NCI-H2196 (cell line): Measurements from ENCODE around the gene LRFN2.

Experiments used
- DNase-seq: peaks from one replicate; lab custom pipeline; 2025; ENCODE audit not compliant: unreplicated experiment; lab: John Stamatoyannopoulos, UW

The LRFN2 gene

DNA sequence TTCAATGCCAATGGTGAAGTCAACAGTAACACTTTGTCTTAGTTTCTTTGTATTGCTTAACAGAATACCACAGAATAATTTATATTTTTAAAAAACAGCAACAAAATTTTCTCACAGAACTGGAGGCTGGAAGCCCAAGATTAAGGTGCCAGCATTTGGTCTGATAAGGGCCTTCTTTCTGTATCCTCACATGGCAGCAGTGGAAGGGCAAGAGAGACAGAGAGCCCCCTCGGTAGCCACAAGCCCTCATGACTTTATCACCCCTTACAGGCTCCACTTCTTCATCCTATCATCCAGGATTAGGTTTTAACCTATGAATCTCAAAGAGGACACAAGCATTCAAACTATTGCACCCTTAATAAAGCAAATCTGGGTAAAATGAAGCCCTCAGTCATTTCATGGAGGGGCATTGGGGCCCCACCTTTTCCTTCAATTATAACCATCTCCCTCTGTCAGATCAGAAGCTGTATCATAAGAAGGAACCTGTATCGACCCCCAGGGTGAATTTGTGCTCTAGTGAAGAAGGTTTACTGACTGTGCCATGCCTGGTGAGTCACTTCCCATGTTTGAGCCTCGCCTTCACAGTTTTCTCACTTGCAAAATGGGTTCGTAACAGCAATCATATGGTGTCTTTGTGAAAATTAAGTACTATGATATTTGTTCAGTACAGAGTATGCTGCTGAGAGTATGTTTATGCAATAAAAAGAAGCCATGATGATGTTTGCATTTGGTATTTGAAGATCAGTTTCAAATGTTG is 178.2 kb downstream of the LRFN2 start:
- no peak for DNase-seq

DNA sequence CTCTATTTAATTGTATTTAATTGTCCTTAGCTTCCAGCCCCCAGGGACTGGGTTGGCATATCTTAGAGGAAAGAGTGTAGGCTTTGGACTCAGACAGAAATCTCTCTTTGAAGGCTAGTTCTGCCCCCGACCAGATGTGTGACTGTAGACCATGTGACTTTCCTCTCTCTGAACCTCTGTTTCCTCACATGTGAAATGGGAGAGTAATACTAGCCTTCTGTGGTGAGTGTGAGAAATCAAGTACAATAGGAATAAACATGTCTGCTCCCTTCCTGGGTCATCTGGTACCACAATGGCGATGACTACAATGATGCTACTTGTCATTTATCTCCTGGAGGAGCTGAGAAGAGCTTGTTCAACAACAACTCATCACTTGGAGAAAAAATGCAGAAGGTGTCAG is 179.9 kb downstream of the LRFN2 start:
- no peak for DNase-seq

DNA sequence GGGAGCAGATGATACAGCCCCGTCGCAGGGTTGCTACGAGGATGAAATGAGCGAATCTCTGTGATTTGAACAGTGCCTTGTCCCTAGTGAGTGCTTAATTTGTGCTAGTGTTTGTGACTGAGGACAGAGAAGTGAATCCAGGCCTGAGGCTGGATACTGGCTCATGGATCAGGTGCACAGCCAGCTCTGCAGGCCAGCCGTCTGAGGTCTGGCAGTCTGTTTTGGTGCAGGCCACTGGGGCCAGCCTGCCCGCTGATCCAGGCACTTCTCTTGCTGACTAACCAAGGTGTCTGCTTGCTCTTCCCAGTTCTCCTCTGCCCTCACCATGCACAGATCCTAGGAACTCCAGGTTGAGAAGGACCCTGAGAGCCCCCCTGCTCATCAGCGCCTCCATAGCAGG is 181.0 kb downstream of the LRFN2 start:
- DNase-seq: no peak

DNA sequence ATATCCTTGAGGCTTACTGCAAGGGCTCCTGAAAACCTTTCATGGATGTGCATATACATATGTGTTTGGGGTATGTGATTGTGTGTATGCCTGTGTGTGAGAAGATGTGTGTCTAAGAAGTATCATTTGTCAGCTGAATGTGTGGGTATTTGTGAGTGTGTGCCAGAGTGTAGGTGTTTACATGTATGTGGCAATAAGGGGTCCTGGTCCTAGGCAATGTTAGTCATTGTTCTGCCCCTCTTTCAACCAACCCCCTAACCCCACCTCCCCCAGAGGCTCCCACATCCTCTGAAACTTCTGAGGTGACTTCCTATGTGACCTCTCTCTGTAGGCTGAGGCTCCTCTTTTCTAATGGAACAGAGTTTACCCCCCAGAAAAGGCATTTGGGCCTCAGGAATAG is 186.4 kb downstream of the LRFN2 start:
- DNase-seq: no peak

DNA sequence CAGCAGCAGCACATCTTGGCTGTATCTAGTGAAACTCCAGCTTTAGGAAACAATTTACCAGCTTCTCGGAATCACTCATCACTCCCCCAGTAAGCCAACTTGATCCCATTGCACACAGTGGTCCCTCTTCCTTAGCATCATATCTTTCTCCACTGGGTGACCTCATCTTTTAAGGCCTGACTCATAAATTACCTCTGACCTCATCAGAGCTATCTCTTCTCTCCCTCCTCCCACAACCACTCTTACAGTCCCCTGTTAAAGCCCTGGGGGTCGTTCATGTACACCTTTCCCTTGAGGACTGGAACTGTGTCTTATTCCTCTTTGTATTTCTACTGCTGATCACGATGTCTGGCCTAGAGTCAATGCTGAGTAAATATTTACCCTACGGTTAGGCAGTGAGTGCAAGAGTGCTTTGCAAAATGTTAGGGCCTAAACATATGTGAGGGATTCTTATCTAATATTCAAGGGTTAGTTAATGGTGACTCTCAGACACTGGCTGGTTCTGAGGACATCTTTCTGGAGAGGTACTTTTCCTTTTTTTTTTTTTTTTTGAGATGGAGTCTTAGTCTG is 187.2 kb downstream of the LRFN2 start:
- DNase-seq: peak; percentile 18

DNA sequence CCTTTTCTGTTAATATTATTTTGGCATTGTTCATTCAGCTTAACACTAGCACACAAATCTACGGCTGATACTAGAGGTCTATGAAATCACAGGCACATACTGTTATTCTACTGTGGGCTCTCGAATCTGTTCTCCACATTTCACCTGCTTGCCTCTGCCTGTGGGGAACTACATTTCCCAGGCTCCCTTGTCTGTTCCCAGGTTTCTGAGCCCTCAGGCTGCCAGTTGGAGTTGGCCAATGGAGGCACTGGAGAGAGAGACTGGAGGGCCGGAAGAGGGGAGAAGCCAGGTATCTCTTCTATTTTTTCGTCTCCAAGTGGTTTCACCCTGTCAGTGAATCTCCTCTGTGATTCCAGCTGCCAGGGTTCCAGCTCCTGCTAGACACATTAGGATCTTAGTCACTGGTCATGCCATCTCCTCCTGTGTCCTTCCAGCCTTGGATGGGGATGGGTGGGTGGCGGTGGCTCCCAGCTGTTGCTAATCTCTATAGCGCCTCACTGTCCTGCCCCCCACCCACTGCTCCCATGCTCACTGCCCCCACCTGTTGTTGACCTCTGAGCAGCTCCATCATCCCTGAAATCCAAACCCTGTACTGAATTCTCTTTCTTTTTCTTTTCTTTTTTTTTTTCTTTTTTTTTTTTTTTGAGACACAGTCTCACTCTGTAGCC is 188.2 kb downstream of the LRFN2 start:
- peak; percentile 6 for DNase-seq

DNA sequence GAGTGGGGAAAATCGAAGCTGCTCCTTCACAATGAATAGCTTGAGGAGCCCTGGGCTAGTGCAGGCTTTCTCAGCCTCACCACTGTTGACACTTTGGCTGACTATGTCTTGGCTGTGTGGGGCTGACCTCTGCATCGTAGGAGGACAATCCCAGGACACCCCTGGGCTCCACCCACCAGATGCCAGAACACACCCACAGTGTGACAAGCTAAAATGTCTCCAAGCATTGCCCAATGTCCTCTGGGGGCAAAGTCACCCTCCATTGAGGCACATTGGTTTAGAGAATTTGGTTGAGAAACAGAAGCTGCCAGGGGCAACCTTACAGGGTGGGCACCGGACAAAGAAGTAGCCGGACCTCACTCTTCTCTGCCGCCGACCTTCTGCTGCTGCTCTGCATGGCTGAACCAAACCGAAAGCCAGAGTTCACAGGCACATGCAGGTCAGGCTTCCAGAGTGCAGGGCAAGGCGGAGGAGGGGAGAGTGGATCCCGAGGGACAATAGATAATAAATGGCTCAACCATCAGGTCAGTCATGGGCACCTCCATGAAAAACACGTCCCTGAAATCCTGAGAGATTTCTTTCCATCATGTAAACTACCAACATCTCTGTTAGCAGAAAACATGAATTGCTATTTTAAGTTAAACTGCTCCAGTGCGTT is 189.0 kb downstream of the LRFN2 start:
- no peak for DNase-seq

DNA sequence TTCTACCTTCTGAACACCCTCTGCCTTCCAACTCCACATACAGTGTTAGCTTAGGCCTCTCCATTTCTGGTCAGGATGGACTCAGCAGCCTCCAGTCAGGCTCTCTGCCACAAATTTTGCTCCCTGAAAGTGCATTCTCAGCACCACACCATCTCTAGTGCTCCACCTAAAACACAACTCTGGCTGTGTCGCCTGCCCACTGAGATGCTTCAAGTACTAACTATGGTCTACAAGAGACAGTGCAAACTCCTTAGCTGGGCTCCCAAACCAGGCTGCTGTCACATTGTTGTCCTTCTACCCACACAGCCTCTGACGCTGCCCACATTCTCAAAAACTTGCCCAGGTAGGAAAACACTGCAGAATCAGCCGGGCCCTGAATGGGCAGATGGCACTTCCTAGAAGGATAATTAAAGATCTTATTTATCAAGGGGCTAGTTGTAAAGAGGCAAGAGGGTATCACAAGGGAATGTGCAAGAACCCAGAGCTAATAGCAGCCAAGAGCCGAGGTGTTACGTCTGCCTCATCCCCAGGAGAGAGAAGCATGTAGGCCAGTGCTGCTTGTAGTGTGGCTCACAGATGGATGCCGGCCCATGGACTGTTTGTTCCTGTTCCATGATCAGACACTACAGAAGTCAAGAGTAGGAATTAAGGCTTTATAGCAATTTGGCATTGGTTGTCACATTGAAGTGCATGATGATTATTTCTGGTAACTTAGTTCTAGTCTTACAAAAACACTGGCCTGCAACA is 189.7 kb downstream of the LRFN2 start:
- no peak for DNase-seq

DNA sequence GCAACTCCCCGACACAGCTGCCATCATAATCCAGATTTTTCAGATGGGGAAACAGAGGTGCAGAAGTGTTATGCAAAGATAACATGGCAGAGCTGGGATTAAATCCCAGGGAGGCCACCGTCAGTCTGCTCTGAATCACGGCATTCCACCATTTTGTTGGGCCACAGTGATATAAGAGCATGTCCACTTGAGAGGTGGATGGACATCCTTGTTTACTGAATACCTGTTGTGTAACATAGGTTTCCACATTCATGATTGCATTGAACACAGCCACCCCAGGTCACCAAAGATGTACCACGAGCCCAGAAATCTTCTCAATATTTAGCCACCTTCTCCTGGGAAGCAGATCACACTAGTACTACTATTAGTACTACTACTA is 191.5 kb downstream of the LRFN2 start:
- DNase-seq: no peak

DNA sequence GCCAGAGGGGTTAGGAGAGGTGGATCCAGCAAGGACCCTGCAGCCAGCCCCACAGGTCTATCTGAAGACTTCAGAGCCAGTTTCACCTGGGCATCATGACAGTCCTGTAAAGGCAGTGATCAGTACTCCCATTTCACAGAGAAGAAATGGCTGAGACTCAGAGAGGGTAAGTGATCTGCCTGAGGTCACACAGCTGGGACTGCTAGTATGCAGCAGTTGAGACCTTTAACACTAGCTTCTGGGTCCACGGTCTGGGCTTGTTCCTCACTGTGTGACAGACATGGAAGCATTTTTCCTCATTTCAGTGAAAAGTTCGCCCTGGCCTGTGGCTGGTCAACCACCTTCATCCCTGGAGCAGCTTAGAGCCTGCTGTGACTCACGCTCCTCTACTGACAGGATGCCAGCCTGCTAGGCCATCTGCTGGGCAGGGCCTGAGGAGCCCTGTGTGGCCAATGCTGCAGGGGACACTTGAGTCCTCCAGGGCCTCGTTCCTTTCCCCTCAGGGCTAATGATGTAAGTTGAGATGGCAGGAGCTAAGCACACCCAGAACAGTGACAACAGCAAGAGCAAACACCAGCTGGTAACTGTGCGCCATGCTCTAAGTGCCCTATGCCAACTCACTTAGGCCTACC is 192.0 kb downstream of the LRFN2 start:
- DNase-seq: peak; percentile 92

DNA sequence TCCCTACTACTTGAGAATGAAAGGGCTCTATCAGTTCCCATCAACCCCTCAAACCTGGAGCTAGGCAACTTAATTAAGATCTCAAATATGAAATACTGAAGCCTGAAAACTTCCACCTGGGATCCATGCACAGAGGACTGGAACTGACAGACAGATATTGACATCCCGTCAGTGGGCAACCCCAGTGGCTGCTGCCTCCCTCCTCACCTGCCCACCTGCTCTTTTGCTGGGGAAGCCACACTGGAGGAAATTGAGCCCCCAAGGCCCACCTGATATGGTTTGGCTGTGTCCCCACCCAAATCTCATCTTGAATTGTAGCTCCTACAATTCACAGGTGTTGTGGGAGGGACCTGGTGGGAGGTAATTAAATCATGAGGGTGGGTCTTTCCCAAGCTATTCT is 192.8 kb downstream of the LRFN2 start:
- DNase-seq: no peak

DNA sequence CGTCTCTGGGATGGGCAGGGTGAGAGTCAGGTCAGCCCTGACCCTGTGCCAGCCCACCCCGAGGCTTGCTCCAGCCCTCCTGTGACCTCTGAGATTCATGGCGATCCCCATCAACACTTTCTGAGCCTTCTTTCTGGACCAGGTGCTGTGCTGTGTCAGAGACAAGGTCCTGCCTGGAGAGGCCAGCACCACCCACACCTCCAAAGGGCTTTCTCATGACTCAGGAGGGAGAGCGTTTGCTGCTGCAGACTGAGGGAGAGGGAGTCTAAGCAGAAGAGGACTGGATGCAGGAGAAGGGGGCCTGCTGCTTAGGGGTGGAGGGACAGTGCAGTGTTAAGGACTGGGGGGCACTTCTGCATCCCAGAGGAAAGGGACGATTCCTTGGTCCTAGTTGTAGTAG is 193.5 kb downstream of the LRFN2 start:
- DNase-seq: no peak

DNA sequence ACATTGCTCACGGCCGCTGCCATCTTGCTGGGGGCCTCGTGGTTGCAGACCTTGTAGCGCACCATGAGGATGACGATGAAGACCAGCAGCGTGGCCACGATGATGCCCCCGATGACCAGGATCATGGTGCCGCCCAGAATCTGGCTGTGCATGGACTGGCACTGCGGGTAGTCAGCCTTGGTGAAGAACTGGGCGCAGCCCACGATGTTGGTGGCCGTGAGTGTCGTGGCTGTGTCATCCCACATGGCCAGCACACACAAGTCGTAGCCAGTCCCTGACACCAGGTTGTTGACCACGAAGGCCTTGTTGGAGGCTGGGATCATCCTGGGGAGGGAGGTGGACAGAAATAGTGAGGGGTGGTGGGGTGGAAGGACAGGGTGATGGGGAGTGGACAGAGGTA is 194.6 kb downstream of the LRFN2 start:
- DNase-seq: no peak

DNA sequence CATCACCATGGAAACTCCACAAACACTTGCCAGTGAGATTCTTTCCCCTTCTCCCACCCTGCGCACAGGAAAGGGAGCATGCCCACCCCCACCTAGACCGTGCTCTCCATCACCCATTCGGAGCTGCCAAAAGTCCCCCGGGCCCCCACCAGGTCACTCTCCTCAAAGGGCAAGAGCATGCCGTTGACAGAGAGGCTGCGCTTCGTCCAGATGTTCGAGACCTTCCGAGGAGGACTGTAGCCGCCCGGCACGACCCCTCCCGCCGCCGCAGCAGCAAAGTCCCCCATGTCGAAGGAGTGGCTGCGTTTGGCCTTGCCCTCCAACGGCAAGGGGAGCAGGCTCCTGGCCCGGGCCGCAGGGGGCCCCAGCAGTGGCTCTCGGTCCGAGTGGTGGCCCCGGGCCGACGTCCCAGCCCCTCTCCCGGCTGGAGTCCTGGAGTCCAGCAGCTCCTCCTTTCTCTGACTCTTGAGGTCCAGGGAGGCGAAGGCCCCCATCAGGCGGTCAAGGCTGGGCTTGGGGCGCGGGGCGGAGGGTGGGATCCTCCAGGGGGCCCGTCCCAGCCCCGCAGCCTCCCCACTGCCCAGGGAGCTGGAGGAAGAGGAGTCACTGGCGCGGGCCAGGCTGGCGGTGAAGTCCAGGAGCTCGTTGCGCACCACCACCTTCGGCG is 195.2 kb downstream of the LRFN2 start:
- DNase-seq: no peak

DNA sequence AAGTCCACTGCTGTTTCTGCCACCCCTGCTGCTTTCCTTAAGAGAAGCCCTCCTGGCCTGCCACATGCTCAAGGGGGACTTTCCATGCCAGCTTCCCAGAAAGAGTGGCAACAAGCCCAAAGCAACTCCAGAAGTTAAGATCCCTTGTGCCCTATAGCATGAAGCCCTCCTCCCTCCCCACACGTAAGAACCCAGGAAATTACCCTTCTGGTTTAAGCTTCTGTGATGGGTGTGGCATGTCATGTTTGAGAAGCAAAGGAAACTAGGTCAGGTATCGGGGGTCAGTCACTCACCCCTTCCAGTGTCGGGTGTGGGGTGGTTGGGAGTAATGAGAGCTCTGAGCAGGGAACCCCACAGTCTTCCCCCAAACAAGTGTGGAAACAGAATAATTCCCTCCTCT is 196.1 kb downstream of the LRFN2 start:
- no peak for DNase-seq

DNA sequence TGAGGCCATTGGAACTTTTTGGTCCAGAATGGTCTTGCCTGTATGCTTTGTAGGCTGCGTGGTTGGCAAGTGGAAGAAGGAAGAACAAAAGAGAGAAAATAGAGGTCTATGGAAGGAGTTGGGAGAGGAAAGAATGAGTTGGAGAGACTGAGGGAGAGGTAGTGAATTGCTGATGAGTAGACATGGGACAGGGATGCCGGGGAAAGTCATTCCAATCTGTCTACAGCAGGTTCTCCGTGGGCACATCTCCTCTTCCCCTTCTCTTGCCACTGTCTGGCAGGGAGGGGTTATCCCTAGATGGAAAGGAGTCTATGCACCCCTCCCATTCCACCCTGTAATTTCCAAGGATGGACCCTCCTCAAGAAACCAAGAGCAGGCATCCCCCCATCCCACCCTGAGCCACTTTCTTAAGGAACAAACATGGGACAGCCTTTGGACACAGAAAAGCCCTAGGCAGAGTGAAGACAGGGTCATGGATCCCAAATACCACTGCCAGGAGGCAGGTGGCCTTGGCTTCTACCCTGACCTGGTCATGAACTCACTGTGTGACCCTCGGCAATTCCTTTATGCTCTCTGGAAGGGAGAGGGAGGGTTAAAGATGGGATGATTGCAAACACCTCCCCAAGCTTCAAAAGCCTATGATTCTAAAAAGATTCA is 196.9 kb downstream of the LRFN2 start:
- DNase-seq: no peak

DNA sequence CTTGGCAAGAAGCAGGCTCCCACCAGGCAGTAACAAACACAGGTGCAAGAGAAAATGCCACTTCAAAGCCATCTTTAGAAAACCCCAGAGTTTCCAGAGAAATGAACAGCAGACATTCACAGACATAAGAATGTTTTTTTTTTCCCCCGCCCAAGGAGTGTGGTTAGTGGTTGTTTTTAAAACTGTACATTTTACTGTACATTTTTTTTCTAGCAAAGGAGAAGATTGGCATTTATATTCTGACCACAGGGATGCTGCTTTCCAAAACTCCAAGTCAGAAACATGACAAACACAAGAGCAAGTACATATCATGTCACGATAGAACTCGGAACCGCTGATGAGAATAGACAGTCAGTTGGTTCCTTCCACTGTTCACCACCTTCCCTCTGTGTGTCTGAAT is 197.9 kb downstream of the LRFN2 start:
- DNase-seq: no peak

DNA sequence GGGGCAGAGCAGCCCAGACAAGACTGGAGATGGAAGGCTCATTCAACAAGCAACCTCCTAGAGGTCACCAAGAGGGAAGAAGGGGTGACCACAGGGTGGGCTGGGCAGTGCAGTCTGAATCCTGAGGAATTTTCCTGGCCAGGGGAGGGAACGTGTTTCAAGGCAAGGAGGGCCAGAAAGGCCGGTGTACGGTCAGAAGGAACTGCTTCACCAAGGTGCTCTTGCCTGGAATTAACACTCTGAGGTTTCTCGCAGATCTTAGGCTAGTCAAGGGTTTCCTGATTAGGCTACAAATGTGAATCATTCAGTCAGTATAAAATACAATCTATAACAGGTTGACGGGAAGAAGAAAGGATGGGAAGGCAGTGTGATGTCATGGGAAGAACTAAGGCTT is 199.3 kb downstream of the LRFN2 start:
- DNase-seq: no peak

DNA sequence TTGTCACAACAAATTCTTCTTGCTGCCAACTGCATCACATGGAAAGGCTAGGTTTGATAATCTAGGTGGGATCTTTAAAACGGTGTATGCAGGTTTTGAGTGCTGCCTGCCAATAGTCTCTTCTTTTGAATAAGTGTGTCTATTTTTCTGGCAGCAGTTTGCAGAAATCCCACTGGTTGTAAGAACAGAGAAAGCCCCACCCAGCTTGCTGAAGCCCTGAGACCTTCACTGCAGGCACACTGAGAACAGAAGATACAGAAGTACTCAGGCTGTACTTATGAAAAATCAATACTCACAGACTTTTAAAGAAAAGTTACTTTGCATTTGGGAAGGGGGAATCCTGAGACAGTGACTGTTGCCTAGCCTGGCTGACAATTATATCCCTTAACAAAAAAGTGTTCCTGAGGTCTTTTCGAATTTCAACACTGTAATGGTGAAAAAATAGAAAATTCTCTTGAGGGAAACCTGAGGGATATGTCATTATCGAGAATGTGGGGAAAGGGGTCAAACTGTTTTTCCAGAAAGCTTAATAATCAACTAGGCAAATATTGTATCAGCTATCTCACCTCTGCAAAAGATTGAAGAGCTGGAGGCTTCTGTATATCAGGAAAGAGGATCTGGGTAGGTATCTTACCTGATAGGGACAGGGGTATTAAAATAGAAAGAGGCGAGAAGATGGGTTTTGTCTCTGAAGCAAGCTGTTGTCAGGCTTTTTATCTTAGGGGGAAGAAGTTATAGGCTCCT is 199.9 kb downstream of the LRFN2 start:
- DNase-seq: no peak
